ENCODE measurements around the gene NGFR. TPM values are rescaled to one million over a fixed set of nuclear protein-coding genes. Genes with fewer than 3 reads are reported as not detected.

Gene NGFR
- total and polyA plus RNA-seq, 9 of the 15 experiments (the other 6 are each of a cell fraction or from before 2014, with no cell fraction given), result 0.07 to 0.23 (median 0.13) TPM; not detected in 4

GRCh38 chr17:49504369-49504768 lies 9.3 kb downstream of the NGFR start:
- no peak overlapping the region for H2AFZ ChIP-seq (ENCODE audit: low read depth, low read length)
- H3K36me3 ChIP-seq (ENCODE audit: control insufficient read depth, insufficient read depth, low read length), result no peaks in the 10 kb centered on the region
- H3K79me2 ChIP-seq (ENCODE audit: control insufficient read depth, insufficient read depth, low read length), result no peaks in the 10 kb centered on the region
- H3K9me1 ChIP-seq (ENCODE audit: control insufficient read depth, insufficient read depth, low read length), result no peaks in the 10 kb centered on the region
- peaks cover 6% of the 10 kb centered on the region; the same call in 1 of the 2 replicates for H4K20me1 ChIP-seq (replicated peaks; ENCODE audit: control insufficient read depth, insufficient read depth, low read length)
- DNase-seq (ENCODE audit: extremely low read depth in 1 of 4, low spot score in 3 of 4), result no peak
- no peak overlapping the region for H3K9ac ChIP-seq (ENCODE audit: insufficient read depth in 1 of 2, low read depth in 2 of 2, low read length in 2 of 2)
- no peak for FAIRE-seq
- no peak overlapping the region for H3K27ac ChIP-seq (ENCODE audit: extremely low read depth, low read depth, low read length)
- no peak for ATAC-seq
- H3K9me3 ChIP-seq (replicated peaks; ENCODE audit: control insufficient read depth, insufficient read depth, low read depth, low read length), result no peaks in the 10 kb centered on the region
- no peak overlapping the region for H3K4me3 ChIP-seq
- peaks cover 12 to 65% of the 10 kb centered on the region in 2 experiments; a peak in 4 of 5 replicates for H3K27me3 ChIP-seq (ENCODE audit: control insufficient read depth in 2 of 2, insufficient read depth in 2 of 2, low read length in 2 of 2)
- 0% methylated on average over 4 of the region's 4 CpGs for WGBS (ENCODE audit: insufficient coverage, low coverage, missing lambda C conversion rate)
- in situ Hi-C loops (cut with MboI) (loop anchor here (5.0 kb wide), 1 partner anchor 38 kb away; no protein-coding TSS in a partner anchor), intact Hi-C loops (cut with micrococcal nuclease) (no loop called here)
- ChIA-PET POLR2A (no interaction called here), CTCF (ENCODE audit: low intra/inter-chr PET ratio) (no interaction called here)
- no TSS peak for BruUV-seq (replicated peaks)
- TF ChIP-seq NFE2L1 (tag; IDR thresholded peaks at IDR 0.05; ENCODE audit: borderline replicate concordance, low read depth) (no peak), CREB3 (tag; conservative IDR thresholded peaks at IDR 0.05; ENCODE audit: low read depth) (no peak), ZFP36 (IDR thresholded peaks at IDR 0.05; ENCODE audit: low read depth, low read length, partially characterized antibody) (peak; percentile 54), RBM25 (IDR thresholded peaks at IDR 0.05; ENCODE audit: low read depth, low read length, severe bottlenecking) (peak; percentile 94), BCOR (IDR thresholded peaks at IDR 0.05) (peak; percentile 57; the same call in 1 of the 2 replicates)
- peaks cover 0 to 7% of the 10 kb centered on the region in 2 experiments; a peak in 2 of 5 replicates for H3K4me1 ChIP-seq (replicated peaks in 1 of 2; ENCODE audit: control insufficient read depth in 2 of 2, insufficient read depth in 2 of 2, low read length in 2 of 2)
- no peak overlapping the region for H3K4me2 ChIP-seq (ENCODE audit: insufficient read depth, low read length)
